Ecto neural progenitor cell (in vitro differentiated cells): ENCODE results near the gene NFKBIE.
"Not testable (repeated sequence)": the region's sequence is repeated elsewhere in the genome, so short reads cannot be mapped to it uniquely, and the experiment has no call there.

Experiments used
- DNase-seq: peaks from one replicate; pipeline ENCODE4 v3.0.0-alpha.2; 2018; ENCODE audit warnings: low spot score

Gene NFKBIE

GRCh38 chr6:44265007-44265721, at the start of gene NFKBIE:
Gene NFKBIE, minus strand, starts transcription at chr6:44265551. Its CDS starts 205 bp downstream, at chr6:44265346.
- DNase-seq = peak; percentile 95

GRCh38 chr6:44314657-44315056, 49.3 kb upstream of the NFKBIE start:
- DNase-seq = not testable (repeated sequence)

GRCh38 chr6:44312901-44313788, 47.8 kb upstream of the NFKBIE start, which contains the start of gene AARS2:
Gene AARS2, minus strand, starts transcription at chr6:44313347. Its CDS starts 24 bp downstream, at chr6:44313323.
- peak; percentile 92 for DNase-seq

- DNase-seq = no peak
Observed at GRCh38 chr6:44311767-44312166, 46.4 kb upstream of the NFKBIE start.

- DNase-seq = no peak
Observed at GRCh38 chr6:44311304-44311703, 46.0 kb upstream of the NFKBIE start.

GRCh38 chr6:44310241-44310640, 44.9 kb upstream of the NFKBIE start:
- DNase-seq = no peak

- DNase-seq = no peak
Observed at GRCh38 chr6:44309631-44310030, 44.3 kb upstream of the NFKBIE start.

- no peak for DNase-seq
Observed at GRCh38 chr6:44309092-44309491, 43.7 kb upstream of the NFKBIE start.

GRCh38 chr6:44307217-44307616, 41.9 kb upstream of the NFKBIE start:
- DNase-seq = no peak

GRCh38 chr6:44306710-44307109, 41.4 kb upstream of the NFKBIE start:
- DNase-seq = no peak

GRCh38 chr6:44305200-44305725, 39.9 kb upstream of the NFKBIE start:
- DNase-seq = no peak

- DNase-seq = peak; percentile 71
Observed at GRCh38 chr6:44304282-44305199, 39.2 kb upstream of the NFKBIE start.

- DNase-seq = no peak
Observed at GRCh38 chr6:44303842-44304241, 38.5 kb upstream of the NFKBIE start.

- no peak for DNase-seq
Observed at GRCh38 chr6:44302856-44303255, 37.5 kb upstream of the NFKBIE start.

- no peak for DNase-seq
Observed at GRCh38 chr6:44301782-44302564, 36.6 kb upstream of the NFKBIE start.

- no peak for DNase-seq
Observed at GRCh38 chr6:44301106-44301505, 35.8 kb upstream of the NFKBIE start.

- no peak for DNase-seq
Observed at GRCh38 chr6:44300292-44300823, 35.0 kb upstream of the NFKBIE start.

GRCh38 chr6:44298864-44299263, 33.5 kb upstream of the NFKBIE start:
- DNase-seq = no peak

GRCh38 chr6:44298055-44298803, 32.9 kb upstream of the NFKBIE start:
- DNase-seq = peak; percentile 48
